ENCODE measurements around the gene MAP2K2.

MAP2K2 gene

GRCh38 chr19:4099041-4099764, 24.7 kb downstream of the MAP2K2 start:
- DNase-seq (ENCODE audit: low read depth): no peak

DNA sequence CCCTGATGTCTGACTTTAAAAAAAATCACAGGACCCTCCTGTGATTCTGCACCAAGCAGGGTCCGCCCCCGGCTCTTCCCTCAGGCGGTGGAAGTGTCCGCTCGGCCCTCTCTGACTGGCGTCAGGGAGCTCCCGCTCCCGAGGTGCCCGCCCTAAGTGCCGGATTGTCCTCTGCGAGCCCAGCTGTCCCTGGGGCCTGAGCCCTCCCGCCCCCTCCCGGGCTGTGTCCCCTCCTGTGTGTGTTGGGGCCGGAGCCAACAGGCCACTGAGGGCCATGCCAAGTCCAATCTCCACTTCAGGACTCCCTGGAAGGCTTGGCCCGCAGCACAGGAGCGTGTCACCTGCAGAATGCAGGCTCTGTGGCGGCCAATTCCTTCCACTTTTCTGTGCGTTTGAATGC, 25.4 kb downstream of the MAP2K2 start:
- no peak for DNase-seq (ENCODE audit: low read depth)

- DNase-seq (ENCODE audit: low read depth): peak; percentile 28
Measured at GRCh38 chr19:4097501-4097900, 26.4 kb downstream of the MAP2K2 start.

DNA sequence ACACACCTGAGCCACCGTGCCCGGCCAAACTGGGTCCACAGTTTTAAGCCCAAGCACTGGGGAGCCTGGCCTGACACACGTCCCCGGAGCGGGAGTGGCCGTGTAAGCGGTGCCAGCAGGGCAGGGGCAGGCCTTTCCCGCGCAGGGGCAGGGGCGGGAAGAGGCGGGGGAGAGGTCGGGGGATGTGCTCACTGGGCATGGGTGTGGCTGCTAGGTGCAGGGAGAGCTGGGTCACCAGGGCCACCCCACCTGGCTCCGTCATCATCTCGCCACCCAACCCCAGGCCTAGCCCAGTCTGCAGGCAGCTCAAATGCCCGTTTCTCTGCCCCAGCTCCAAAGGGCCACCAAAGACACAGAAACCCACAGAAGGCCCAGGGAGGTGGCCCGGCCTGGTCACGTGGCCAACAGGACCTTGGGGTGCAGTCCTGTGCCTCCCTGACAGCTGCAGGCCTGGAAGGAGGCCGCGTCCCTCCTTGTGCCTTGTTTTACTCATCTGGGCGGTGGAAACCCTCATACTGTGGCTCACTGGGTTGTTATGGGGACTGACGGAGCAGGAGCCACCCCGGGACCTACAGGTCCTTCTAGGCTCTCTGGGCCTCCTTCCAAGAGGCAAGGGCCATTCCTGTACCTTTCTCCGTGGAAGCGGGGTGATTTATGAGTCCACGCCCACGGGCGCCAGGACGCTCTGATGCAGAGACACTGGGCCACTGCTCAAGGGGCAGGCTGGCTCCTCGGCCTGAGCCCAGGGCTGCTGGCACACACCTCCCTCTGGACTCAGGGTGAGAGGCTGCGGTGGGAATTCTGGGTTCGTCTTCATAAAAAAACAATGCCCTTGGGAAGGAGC, 27.7 kb downstream of the MAP2K2 start:
- DNase-seq (ENCODE audit: low read depth): no peak

- DNase-seq (ENCODE audit: low read depth): no peak
Measured at GRCh38 chr19:4095488-4095844, 28.5 kb downstream of the MAP2K2 start.

DNA sequence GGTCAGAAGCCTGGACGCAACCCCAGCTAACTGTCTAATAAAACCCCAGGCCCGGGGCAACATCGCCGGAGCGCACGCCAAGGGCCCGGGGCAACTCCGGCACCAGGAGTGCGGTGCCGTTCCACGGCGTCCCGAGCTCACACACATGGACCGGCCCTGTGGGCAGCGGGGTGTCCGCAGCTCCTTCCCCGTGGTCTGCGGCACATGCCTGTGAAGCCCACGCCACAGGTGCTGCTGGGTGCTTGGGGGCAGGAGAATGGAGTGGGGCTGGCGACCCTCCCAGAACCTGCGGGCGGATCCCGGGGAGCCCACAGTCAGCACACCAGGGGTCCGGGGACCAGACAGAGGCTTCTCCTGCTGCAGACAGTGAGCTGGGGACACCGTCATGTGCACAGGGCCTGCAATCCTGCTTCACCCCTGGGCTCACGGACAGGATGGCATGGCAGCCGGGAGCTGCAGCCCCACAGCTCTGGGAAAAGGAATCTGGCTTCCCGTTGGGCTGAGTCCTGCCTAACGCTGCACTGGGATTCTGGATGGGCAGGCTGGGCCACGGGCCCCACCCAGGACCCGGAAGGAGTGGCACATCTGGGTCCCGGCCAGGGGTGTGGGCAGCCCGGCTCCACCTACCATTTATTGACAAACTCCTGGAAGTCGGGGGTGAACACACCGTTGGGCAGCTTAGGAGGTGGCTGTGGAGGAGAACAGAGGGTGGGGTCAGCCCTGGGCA, 29.0 kb downstream of the MAP2K2 start:
- no peak for DNase-seq (ENCODE audit: low read depth)

DNA sequence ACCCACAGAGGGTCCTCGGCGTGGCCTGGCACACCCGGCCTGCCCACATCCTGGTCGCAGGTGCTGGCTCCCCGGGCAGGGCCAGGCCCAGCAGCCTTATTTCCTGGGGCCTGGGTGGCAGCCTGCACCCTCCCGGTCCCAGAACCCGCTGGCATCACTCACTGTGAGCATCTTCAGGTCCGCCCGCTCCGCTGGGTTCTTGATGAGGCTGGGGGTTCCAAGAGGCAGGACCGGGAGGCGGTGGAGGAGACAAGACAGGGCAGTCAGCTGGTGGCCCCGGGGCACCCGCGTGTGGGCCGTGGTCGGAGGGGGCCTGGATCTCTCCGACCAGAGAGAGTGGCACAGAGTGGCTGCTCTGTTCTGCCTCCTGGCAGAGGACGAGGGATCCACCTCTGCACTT, 29.6 kb downstream of the MAP2K2 start:
- no peak for DNase-seq (ENCODE audit: low read depth)

DNA sequence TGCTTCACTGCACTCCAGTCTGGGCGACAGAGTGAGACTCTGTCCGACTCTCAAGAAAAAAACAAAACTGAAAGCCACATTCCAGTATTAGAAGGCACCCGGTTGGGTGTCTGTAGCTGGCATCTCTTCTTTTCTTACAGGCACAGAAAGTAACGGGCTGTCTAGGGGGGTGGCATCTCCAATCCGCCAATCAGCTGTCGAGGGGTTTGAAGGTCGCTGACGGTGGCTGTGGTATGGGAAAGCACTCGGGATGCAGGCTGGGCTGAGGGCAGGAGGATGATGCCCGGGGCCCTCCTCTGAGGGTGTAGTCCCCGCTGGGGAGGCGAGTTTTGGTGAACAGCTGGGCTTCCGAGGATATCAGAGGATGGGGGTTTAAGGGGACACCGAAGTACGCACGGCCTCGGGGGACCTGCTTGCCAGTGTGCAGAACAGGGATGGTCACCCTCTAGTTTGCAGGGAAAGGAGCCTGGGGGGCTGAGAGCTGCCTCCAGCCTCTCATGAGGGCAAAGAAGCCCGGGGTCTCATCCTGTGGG, 30.2 kb downstream of the MAP2K2 start:
- DNase-seq (ENCODE audit: low read depth): no peak

DNA sequence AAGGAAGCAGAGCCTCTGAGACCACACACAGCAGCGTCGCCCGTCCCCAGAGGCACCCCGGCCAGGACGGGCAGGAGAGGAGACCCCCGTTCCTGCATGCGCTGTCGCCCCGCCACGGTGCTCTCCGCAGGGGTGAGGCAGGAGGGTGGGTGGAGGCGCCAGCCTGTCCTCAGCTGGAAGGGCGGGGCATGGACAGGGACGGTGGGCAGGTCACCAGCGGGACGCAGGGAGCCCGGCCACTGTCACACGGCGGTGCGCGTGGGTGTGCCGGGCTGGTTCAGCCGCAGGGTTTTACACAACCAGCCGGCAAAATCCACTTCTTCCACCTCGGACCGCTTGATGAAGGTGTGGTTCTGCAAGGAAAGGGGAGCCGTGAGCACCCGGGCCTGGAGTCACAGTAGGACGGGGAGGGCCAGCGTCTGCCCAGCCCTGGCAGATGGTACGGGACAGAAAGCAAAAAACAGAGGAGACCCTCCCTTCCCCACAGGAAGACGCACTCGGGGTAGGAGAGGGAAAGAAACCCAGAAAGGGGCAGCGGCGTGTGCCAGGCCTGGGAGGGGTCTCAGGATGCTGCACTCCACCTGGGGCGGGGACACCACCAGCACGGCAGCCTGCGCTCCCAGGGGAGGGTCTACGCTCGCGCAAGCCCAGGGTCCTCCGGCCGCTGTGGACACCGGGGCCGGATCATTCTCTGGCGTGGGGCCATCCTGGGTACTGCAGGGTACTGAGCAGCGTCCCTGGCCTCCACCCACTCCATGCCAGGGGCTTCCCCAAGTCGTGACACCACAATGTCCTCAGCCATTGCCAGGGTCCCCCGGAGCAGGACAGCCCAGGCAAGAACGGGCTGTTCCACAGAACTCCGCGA, 33.3 kb downstream of the MAP2K2 start:
- DNase-seq (ENCODE audit: low read depth): no peak

DNA sequence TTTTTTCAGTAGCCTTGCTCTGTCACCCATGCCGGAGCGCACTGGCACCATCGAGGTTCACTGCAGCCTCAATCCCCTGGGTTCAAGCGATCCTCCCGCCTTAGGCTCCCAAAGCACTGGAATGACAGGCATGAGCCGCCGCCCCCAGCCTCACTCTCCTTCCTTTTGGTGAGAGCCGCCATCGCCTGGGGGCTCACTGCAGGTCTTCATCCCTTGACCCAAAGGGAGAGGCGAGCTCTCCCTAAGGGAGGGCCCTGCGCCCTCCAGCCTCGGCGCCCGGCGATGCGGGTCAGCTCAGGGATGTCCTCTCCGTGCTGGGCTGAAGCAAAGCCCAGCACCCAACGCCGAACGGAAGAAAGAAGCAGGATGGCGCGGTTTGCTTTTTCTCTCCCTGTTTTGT, 34.0 kb downstream of the MAP2K2 start:
- DNase-seq (ENCODE audit: low read depth): no peak

- no peak for DNase-seq (ENCODE audit: low read depth)
Measured at GRCh38 chr19:4089400-4089908, 34.5 kb downstream of the MAP2K2 start.

GRCh38 chr19:4088975-4089374, 34.9 kb downstream of the MAP2K2 start:
- no peak for DNase-seq (ENCODE audit: low read depth)

GRCh38 chr19:4087787-4088679, 35.9 kb downstream of the MAP2K2 start:
- DNase-seq (ENCODE audit: low read depth): no peak

DNA sequence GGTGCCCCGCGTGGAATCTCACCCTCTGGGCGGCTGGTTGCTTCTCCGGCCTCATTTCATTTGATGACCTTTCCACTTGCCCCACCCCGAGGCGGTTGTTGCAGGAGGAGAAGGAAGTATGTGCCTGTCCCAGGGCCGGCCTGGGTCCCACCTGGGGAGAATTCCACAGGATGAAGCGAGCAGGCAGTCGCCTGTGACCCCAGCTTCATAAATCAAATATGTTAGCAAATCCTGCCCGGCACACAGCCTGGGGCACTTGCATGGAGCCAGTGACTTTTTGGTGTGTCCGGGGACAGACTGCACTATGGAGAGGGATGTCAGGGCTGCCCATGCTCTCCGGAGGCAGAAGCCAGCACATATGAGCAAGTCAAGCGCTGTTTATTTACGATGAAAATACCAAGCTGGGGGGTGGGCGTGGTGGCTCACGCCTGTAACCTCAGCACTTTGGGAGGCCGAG, 37.5 kb downstream of the MAP2K2 start:
- no peak for DNase-seq (ENCODE audit: low read depth)

DNA sequence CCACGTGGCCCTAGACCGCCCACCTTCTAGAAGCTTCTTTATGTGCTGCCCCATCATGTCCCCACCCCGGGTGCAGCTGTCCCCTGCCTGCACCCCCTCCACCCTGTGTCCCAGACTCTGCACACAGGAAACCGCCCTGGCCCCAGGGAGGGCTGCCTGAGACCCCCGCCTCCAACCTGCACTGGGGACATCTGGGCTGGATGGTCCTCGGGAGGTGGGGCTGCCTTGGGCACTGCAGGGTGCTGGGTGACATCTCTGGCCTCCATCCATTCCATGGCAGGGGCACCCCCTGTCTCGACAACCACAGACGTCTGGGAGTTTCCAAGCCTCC, 39.4 kb downstream of the MAP2K2 start:
- DNase-seq (ENCODE audit: low read depth): no peak

DNA sequence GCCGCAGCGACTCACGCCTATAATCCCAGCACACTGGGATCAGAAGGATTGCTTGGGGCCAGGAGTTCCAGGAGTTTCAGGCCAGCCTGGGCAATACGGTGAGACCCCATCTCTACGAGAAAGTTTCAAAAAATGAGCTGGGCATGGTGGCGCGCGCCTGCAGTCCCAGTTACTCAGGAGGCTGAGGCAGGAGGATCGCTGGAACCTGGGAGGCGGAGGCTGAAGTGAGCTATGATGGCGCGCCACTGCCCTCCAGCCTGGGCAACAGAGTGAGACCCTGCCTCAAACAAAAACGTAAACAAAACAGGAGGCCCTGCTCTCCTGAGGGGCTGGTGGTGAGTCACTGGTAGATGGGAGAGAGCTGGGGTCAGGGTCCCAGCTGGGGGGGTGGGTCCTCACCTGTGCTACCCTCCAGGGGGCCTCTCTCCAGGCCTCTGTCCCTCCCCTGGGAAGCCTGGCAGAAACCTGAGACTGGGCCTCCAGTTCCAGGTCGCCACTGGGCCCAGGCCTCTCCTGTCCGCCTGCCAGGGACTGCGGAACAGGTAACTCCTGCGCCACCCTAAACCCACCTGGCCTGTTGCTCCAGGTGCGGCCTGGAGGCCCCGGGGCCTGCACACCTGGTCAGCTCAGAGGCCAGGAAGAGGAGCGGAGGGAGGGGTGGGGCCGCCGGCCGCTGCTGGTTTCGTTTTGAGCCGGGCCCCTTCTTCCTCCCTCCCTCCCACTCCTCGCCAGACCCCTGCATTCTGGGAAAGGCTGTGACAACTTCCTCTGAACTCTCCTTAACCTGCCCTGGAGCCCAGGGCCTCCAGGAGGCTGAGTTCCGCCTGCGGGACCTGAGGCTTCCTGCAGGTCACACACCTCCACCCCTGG, 40.0 kb downstream of the MAP2K2 start:
- no peak for DNase-seq (ENCODE audit: low read depth)

- no peak for DNase-seq (ENCODE audit: low read depth)
Measured at GRCh38 chr19:4082172-4082571, 41.8 kb downstream of the MAP2K2 start.

DNA sequence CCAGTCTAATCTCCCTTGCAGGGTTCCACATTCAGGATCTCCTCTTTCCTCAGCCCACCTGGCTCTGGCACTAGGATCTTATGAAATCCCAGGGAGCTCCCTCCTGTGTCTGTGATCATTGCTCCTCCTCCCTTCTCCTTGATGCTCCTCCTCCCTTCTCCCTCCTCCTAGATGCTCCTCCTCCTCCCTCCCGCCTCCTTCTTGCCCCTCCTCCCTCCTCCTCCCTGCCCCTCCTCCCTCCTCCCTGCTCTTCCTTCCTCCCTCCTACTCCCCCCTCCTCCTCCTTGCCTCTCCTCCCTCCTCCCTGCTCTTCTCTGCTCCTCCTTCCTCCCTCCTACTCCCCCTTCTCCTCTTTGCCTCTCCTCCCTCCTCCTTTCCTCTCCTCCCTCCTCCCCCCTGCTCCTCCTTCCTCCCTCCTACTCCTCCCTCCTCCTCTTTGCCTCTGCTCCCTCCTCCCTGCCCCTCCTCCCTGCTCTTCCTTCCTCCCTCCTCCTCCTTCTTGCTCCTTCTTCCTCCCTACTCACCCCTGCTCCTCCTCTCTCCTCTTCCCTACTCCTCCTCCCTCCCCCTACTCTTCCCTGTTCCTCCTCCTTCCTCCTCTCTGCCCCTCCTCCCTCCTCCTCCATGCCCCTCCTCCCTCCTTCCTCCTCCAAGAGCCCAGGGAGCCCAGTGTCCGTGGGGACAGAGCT, 42.3 kb downstream of the MAP2K2 start:
- DNase-seq (ENCODE audit: low read depth): no peak

DNA sequence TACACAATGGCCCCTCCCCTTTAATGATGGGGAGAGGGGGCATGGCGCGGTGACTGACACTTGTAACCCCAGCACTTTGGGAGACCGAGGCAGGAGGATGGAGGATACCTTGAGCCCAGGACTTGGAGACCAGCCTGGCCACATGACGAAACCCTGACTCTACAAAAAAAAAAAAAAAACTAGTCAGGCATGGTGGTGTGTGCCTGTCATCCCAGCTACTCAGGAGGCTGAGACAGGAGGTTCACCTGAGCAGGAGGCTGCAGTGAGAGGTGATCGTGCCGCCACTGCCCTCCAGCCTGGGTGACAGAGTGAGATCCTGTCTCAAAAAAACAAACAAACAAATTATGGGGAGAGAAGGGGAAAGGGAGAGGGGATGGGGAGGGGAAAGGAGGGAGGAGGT, 43.4 kb downstream of the MAP2K2 start:
- DNase-seq (ENCODE audit: low read depth): no peak
